ENCODE measurements around the gene HHATL. TPM values are rescaled to one million over a fixed set of nuclear protein-coding genes. Genes with fewer than 3 reads are reported as not detected.

The HHATL gene
- total RNA-seq, 4 donors from 2014 or later, result 3.5 TPM; not detected in 3

DNA sequence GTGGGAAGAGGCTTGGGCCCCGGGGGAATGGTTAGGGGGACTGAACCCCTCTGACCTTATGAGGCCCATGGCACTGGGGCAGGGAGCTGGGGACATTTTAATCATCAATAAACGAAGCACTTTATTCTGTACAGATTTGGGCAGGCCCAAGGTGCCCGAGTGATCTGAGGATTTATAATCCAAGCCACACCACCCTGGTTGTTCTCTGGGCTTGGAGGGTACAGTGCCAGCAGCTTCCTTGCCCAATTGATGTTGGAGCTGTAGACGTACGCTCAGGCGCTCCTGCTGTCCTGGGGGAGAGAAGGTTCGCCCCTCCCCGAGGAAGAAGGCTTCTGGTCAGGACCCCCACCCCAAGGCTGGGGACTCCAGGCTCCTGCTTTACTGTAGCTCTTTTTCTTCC, 36.6 kb downstream of the HHATL start:
- DNase-seq (ENCODE audit: low spot score in 2 of 2), result no peak
- no peaks in the 10 kb centered on the region for H3K27me3 ChIP-seq
- no peaks in the 10 kb centered on the region for H3K9me3 ChIP-seq
- TF ChIP-seq POLR2A (IDR thresholded peaks at IDR 0.05), result no peak
- TF ChIP-seq, protein P1, sequence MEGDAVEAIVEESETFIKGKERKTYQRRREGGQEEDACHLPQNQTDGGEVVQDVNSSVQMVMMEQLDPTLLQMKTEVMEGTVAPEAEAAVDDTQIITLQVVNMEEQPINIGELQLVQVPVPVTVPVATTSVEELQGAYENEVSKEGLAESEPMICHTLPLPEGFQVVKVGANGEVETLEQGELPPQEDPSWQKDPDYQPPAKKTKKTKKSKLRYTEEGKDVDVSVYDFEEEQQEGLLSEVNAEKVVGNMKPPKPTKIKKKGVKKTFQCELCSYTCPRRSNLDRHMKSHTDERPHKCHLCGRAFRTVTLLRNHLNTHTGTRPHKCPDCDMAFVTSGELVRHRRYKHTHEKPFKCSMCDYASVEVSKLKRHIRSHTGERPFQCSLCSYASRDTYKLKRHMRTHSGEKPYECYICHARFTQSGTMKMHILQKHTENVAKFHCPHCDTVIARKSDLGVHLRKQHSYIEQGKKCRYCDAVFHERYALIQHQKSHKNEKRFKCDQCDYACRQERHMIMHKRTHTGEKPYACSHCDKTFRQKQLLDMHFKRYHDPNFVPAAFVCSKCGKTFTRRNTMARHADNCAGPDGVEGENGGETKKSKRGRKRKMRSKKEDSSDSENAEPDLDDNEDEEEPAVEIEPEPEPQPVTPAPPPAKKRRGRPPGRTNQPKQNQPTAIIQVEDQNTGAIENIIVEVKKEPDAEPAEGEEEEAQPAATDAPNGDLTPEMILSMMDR (IDR thresholded peaks at IDR 0.05), result no peak
- no peak for TF ChIP-seq EP300 (IDR thresholded peaks at IDR 0.05)
- H3K36me3 ChIP-seq, result peaks cover 0 to 37% (median 0%) of the 10 kb centered on the region in 3 donors
- peaks cover 0 to 25% (median 15%) of the 10 kb centered on the region in 4 donors for H3K4me1 ChIP-seq
- 52 to 62% methylated on average over 8 of the region's 8 CpGs for WGBS, 2 donors
- H3K27ac ChIP-seq, result peak overlapping the region in 3 of 4 donors; percentile 0 to 80 (median 50)
- no peak overlapping the region for H3K4me3 ChIP-seq

DNA sequence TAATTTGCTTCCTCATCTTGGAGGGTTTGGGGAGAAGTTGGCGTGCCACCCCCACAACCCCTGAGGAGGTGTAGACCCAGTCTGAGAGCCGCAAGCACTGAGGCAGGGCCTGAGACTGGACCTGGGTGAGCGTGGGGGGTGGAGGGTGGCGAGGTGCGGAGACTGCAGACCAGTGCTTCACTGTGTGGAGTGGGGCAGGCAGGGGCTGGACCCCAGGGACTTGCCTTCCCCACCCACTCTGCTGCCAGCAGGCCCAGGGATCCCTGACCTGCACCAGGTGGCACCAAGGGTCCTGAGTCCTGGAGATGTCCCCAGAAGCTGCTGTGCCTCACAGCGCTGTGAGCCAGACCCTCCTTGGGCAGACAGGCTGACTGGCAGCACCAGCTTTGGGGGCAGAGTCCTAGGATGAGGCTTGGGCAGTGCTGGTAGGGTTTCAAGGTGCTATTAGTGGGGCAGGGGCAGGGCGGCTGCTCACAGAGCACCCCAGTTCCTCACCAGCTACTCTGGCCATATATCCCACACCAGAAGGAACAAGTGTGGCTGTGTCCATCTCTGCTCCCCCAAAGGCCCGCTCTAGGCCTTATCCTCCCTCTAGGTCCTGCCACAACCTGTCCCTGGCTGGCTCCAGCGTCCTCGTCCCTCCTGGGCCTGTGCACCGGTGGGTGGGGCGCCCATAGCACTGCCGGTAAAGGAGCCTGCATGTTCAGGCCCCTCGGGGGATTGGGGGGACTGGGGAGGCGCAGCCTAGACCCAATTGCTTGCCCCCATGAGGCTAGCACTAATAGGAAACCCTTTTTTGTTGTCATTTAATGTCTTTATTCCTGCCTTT, 37.3 kb downstream of the HHATL start:
- 83 to 84% methylated on average over 14 to 15 of the region's 15 CpGs for WGBS, 2 donors
- H3K9me3 ChIP-seq, result no peaks in the 10 kb centered on the region
- H3K4me3 ChIP-seq, result no peak overlapping the region
- peak overlapping the region in 2 of 4 donors; percentile 50 to 80 for H3K27ac ChIP-seq
- H3K27me3 ChIP-seq, result no peaks in the 10 kb centered on the region
- peaks cover 0 to 44% (median 0%) of the 10 kb centered on the region in 3 donors for H3K36me3 ChIP-seq
- DNase-seq (ENCODE audit: low spot score in 2 of 2), result no peak
- TF ChIP-seq POLR2A (IDR thresholded peaks at IDR 0.05) (no peak), EP300 (IDR thresholded peaks at IDR 0.05) (no peak)
- TF ChIP-seq, protein P1 (IDR thresholded peaks at IDR 0.05), result no peak
- peaks cover 0 to 26% (median 15%) of the 10 kb centered on the region in 4 donors for H3K4me1 ChIP-seq

DNA sequence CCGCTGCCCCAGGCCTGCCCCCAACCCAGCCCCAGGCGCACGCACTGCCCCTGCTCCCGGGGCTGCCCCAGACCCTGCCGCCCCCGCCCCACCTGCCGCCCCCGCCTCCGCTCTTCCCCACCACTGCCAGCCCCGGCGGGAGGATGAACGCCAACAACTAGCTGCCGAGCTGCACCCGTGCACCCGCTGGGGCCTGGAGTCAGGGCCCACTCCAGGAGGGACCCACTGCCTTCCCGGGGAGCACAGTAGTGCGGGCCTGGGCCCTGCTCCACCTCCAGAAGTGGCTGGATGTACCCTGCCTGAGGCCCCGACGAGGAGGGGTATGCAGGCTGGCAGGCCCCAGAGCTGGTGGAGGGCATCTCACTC, 38.2 kb downstream of the HHATL start:
- peaks cover 0 to 53% (median 0%) of the 10 kb centered on the region in 3 donors for H3K36me3 ChIP-seq
- no peaks in the 10 kb centered on the region for H3K9me3 ChIP-seq
- WGBS, 2 donors, result 80 to 94% methylated on average over 2 to 16 of the region's 19 CpGs
- no peak for TF ChIP-seq EP300 (IDR thresholded peaks at IDR 0.05)
- TF ChIP-seq, protein P1 (IDR thresholded peaks at IDR 0.05), result no peak
- no peak for TF ChIP-seq POLR2A (IDR thresholded peaks at IDR 0.05)
- no peak for DNase-seq (ENCODE audit: low spot score in 2 of 2)
- H3K4me3 ChIP-seq, result no peak overlapping the region
- no peaks in the 10 kb centered on the region for H3K27me3 ChIP-seq
- no peak overlapping the region for H3K27ac ChIP-seq
- H3K4me1 ChIP-seq, result peaks cover 0 to 34% (median 15%) of the 10 kb centered on the region in 4 donors

DNA sequence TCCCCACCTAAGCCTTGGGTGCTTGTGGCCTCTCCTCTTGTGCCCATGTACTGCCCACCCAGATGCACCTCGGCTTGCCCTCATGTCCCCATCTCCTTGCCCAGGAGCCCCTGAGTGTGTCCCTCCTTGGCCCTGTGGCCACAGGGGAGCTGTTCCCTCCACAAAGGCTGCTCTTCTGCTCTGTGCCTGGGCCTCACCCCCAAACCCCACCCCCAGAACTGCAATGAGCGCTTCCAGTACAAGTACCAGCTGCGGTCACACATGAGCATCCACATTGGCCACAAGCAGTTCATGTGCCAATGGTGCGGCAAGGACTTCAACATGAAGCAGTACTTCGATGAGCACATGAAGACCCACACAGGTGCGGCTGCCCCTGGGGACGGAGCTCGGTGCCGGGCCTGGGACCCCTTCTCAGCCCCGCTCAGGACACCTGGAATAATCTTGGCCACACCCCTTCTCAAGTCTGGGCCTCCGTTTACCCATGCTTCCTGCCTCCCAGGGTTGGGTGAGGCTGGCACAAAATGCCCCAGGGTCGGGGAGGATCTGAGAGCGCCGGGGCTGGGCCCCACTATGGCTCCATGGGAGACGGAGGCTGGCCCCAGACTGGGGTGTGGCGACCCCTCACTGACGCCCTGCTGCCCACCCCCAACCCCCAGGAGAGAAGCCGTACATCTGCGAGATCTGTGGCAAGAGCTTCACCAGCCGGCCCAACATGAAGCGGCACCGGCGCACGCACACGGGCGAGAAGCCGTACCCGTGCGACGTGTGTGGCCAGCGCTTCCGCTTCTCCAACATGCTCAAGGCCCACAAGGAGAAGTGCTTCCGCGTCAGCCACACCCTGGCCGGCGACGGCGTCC, 38.8 kb downstream of the HHATL start:
- no peak overlapping the region for H3K4me3 ChIP-seq
- H3K36me3 ChIP-seq, result peaks cover 0 to 59% (median 0%) of the 10 kb centered on the region in 3 donors
- H3K4me1 ChIP-seq, result peaks cover 0 to 39% (median 15%) of the 10 kb centered on the region in 4 donors
- H3K27ac ChIP-seq, result peak overlapping the region in 1 of 4 donors; percentile 4
- DNase-seq (ENCODE audit: low spot score in 2 of 2), result no peak
- H3K27me3 ChIP-seq, result no peaks in the 10 kb centered on the region
- WGBS, 2 donors, result 82 to 89% methylated on average over 22 to 36 of the region's 38 CpGs
- H3K9me3 ChIP-seq, result no peaks in the 10 kb centered on the region
- no peak for TF ChIP-seq EP300 (IDR thresholded peaks at IDR 0.05)
- TF ChIP-seq, protein P1 (IDR thresholded peaks at IDR 0.05), result no peak
- no peak for TF ChIP-seq POLR2A (IDR thresholded peaks at IDR 0.05)

All from tibial nerve (tissue), 4 donors.